AG04450 (cell line): ENCODE measurements around the gene SUMO4. TPM values are rescaled to one million over a fixed set of nuclear protein-coding genes. Genes with fewer than 3 reads are reported as not detected.

ENCODE experiments used
- CTCF ChIA-PET: fragments of 300-600, 350-600 bp; formaldehyde crosslinking; extraction: SDS; loops from one replicate; lab custom pipeline; 2022; ENCODE audit warnings: antibody characterized with exemption, inconsistent platforms; lab: Charles Lee
- POLR2A ChIA-PET: fragments of 350-600 bp; formaldehyde crosslinking; extraction: SDS; loops from one replicate; lab custom pipeline; 2021; ENCODE audit warnings: antibody characterized with exemption, inconsistent platforms; lab: Yijun Ruan, JAX
- DNase-seq: peaks from one replicate; pipeline ENCODE4 v3.0.0-alpha.2; 2011; ENCODE audit warnings: low read depth, low spot score
- H3K27ac ChIP-seq: one replicate; pipeline ENCODE4 v1.5.1; 2012; ENCODE audit warnings: low read depth, low read length, control low read depth
- H3K27me3 ChIP-seq: one replicate; pipeline ENCODE4 v1.6.0; 2012; ENCODE audit warnings: low read length; ENCODE audit not compliant: control insufficient read depth, insufficient read depth
- H3K4me3 ChIP-seq: 2 replicates; pipeline ENCODE4 v1.5.1; 2011; ENCODE audit warnings: mild to moderate bottlenecking, low read depth, low read length, control low read depth
- H3K9me3 ChIP-seq: 2 replicates; pipeline ENCODE4 v1.5.1; 2012; ENCODE audit warnings: low read length; ENCODE audit not compliant: control insufficient read depth, insufficient read depth
- CTCF ChIP-seq: IDR thresholded peaks from 2 replicates; pipeline ENCODE4 v1.5.1; 2011; ENCODE audit warnings: low read depth, low read length, control low read depth, inconsistent platforms
- polyA plus RNA-seq: library from polyadenylated mRNA; depleted of rRNA; stranded (reverse); fragments of >200 nt; gene quantifications from 2 replicates; pipeline ENCODE4 v1.2.3, GENCODE V29; 2011

SUMO4 gene
- polyA plus RNA-seq, 1 experiment = 0.17 TPM

- Histone ChIP-seq H3K4me3 (no peak overlapping the region), H3K27ac (no peak overlapping the region), H3K9me3 (peaks cover 4% of the 10 kb centered on the region; the same call in 1 of the 2 replicates), H3K27me3 (no peaks in the 10 kb centered on the region)
- POLR2A ChIA-PET = no interaction called here
- CTCF ChIA-PET = interaction anchor here (1.2 to 1.9 kb wide), 3 partner anchors 12 to 391 kb away, joined by 3 to 9 read pairs (median 7); no protein-coding TSS in a partner anchor
- TF ChIP-seq CTCF = no peak
- DNase-seq = no peak
Measured at GRCh38 chr6:149419696-149420404, 19.8 kb downstream of the SUMO4 start.

- H3K27ac ChIP-seq = no peak overlapping the region
- H3K9me3 ChIP-seq = no peaks in the 10 kb centered on the region
- H3K4me3 ChIP-seq = no peak overlapping the region
- H3K27me3 ChIP-seq = no peaks in the 10 kb centered on the region
- DNase-seq = no peak
- ChIA-PET POLR2A (no interaction called here), CTCF (interaction anchor here (0.6 to 1.9 kb wide), 3 partner anchors 10 to 43 kb away, joined by 3 to 7 read pairs (median 3); no protein-coding TSS in a partner anchor)
- no peak for TF ChIP-seq CTCF
Measured at GRCh38 chr6:149421132-149421531, 21.1 kb downstream of the SUMO4 start.

DNA sequence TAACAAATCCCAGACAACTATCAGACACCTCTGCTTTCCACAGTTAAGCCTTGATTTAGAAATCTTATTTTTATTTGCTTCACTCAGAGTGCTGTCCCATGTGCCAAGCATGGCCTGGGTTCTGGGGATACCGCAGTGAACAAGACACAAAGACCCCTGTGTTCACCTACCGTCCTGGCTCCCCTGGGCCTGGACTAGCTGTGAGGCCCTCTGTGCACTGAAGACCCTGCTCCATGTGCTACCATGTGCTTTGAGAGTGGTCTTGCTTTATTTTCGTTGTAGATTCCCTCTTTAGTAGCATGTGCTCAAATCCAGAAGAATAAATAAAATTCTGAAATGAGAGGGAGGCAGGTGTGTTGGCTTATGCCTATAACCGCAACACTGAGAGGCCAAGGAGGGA lies 22.5 kb downstream of the SUMO4 start:
- POLR2A ChIA-PET = no interaction called here
- Histone ChIP-seq H3K4me3 (no peak overlapping the region), H3K27ac (no peak overlapping the region), H3K27me3 (no peaks in the 10 kb centered on the region), H3K9me3 (no peaks in the 10 kb centered on the region)
- no peak for TF ChIP-seq CTCF
- CTCF ChIA-PET = interaction anchor here (1.6 kb wide), 1 partner anchor 9 kb away, joined by 11 read pairs; no protein-coding TSS in a partner anchor
- DNase-seq = no peak

DNA sequence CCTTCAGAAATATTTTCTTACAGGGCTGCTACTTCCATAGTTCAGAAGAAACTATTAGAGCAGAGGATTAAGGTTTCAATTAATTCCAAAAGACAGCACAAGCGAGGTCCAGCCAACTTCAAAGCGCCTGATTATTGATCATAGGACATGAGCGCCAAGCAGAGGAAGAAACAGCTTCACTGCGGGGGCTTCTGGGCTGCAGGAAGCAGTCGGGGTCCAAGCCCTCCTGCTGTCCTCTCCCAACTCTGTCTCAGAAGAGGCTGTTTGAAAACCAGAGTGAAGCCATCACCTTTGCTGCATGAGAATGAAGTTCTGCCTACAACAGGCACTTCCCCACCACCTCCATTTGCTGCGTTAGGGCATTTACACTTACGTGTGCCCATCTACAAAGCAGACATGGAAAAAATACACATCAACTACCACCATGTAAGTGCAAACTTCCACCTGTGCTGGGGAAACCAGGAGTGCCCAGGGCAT lies 23.9 kb downstream of the SUMO4 start:
- POLR2A ChIA-PET = no interaction called here

More for the DNA sequence above, 23.9 kb downstream of the SUMO4 start:
- H3K27me3 ChIP-seq = no peaks in the 10 kb centered on the region
- TF ChIP-seq CTCF = no peak
- DNase-seq = no peak
- no peak overlapping the region for H3K4me3 ChIP-seq
- no peaks in the 10 kb centered on the region for H3K9me3 ChIP-seq
- CTCF ChIA-PET = interaction anchor here (0.7 to 1.6 kb wide), 3 partner anchors 8 to 395 kb away, joined by 3 to 11 read pairs (median 5); no protein-coding TSS in a partner anchor
- no peak overlapping the region for H3K27ac ChIP-seq
